Bronchial epithelial cell (primary cell): ENCODE results near the gene SPACDR. TPM values are rescaled to one million over a fixed set of nuclear protein-coding genes. Genes with fewer than 3 reads are reported as not detected.

Experiments
- DNase-seq: peaks from one replicate; pipeline ENCODE4 v3.0.0-alpha.2; 2010; ENCODE audit warnings: low read depth
- FAIRE-seq: peaks from 2 replicates; lab custom pipeline; 2011; peaks lifted over from hg19 to GRCh38; lab: Jason Lieb, UNC
- H3K27me3 ChIP-seq: 2 replicates; pipeline ENCODE4 v1.5.1; 2011; ENCODE audit warnings: low read length; ENCODE audit not compliant: control insufficient read depth, insufficient read depth
- H3K36me3 ChIP-seq: 2 replicates; pipeline ENCODE4 v1.5.1; 2011; ENCODE audit warnings: low read length; ENCODE audit not compliant: control insufficient read depth, insufficient read depth
- H3K4me3 ChIP-seq: 2 replicates; pipeline ENCODE4 v1.5.1; 2011; ENCODE audit warnings: mild to moderate bottlenecking, low read depth, low read length, control low read depth
- total RNA-seq: library from RNA; depleted of rRNA; stranded (reverse); fragments of >200 nt; gene quantifications from 2 replicates; pipeline ENCODE4 v1.2.1, GENCODE V29; 2014
- TF ChIP-seq, protein P1 (sequence below): IDR thresholded peaks from 2 replicates; pipeline ENCODE4 v1.5.1; 2011; ENCODE audit warnings: mild to moderate bottlenecking, moderate library complexity, low read length, control low read depth, inconsistent platforms; ENCODE audit not compliant: insufficient read depth, severe bottlenecking

The SPACDR gene
- total RNA-seq, 1 donor from 2014 or later, result 0.53 TPM

DNA sequence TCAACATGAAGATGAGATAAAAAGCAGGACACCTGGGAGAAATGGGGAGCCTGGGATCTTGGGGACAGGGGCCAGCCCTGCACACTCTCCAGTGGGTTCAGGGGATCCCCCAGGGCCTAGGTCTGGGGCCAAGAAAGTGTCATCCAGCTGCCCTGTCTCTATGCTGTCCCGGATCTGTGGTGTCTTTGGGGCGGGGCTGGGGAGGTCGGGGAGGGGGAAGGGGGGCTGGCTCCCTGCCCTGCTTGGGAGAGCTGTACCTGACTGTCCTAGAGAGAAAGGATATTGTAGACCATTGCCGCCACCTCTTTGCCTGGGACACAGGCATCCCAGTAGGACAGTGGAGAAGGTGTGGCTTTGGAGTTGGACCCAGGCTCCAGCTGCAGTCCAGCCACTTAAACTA is 7.0 kb upstream of the SPACDR start:
- Histone ChIP-seq H3K4me3 (no peak overlapping the region), H3K27me3 (no peaks in the 10 kb centered on the region), H3K36me3 (peaks cover 8% of the 10 kb centered on the region)
- TF ChIP-seq, protein P1, sequence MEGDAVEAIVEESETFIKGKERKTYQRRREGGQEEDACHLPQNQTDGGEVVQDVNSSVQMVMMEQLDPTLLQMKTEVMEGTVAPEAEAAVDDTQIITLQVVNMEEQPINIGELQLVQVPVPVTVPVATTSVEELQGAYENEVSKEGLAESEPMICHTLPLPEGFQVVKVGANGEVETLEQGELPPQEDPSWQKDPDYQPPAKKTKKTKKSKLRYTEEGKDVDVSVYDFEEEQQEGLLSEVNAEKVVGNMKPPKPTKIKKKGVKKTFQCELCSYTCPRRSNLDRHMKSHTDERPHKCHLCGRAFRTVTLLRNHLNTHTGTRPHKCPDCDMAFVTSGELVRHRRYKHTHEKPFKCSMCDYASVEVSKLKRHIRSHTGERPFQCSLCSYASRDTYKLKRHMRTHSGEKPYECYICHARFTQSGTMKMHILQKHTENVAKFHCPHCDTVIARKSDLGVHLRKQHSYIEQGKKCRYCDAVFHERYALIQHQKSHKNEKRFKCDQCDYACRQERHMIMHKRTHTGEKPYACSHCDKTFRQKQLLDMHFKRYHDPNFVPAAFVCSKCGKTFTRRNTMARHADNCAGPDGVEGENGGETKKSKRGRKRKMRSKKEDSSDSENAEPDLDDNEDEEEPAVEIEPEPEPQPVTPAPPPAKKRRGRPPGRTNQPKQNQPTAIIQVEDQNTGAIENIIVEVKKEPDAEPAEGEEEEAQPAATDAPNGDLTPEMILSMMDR, result no peak
- DNase-seq, result no peak
- FAIRE-seq, result no peak

GRCh38 chr7:100469227-100470044 is 5.4 kb upstream of the SPACDR start:
- TF ChIP-seq, protein P1, result peak; percentile 100
- Histone ChIP-seq H3K27me3 (no peaks in the 10 kb centered on the region), H3K4me3 (no peak overlapping the region), H3K36me3 (peaks cover 6% of the 10 kb centered on the region)
- DNase-seq (peak; percentile 42), FAIRE-seq (no peak)

GRCh38 chr7:100467638-100468373 is 3.7 kb upstream of the SPACDR start:
- Histone ChIP-seq H3K27me3 (no peaks in the 10 kb centered on the region), H3K36me3 (peaks cover 6% of the 10 kb centered on the region), H3K4me3 (no peak overlapping the region)
- FAIRE-seq (no peak), DNase-seq (no peak)
- TF ChIP-seq, protein P1, result no peak

- DNase-seq (no peak), FAIRE-seq (no peak)
- H3K36me3 ChIP-seq, result peaks cover 6% of the 10 kb centered on the region
- H3K27me3 ChIP-seq, result no peaks in the 10 kb centered on the region
- TF ChIP-seq, protein P1, result no peak
- H3K4me3 ChIP-seq, result no peak overlapping the region
Observed at GRCh38 chr7:100466653-100467605, 2.9 kb upstream of the SPACDR start.

GRCh38 chr7:100465702-100466311 is 1.7 kb upstream of the SPACDR start:
- peaks cover 6% of the 10 kb centered on the region for H3K36me3 ChIP-seq
- DNase-seq, result peak; percentile 32
- no peaks in the 10 kb centered on the region for H3K27me3 ChIP-seq
- no peak overlapping the region for H3K4me3 ChIP-seq
- FAIRE-seq, result no peak
- TF ChIP-seq, protein P1, result peak; percentile 78
